ENCODE results near the gene TMEM218. TPM values are rescaled to one million over a fixed set of nuclear protein-coding genes. Genes with fewer than 3 reads are reported as not detected.

Gene TMEM218
- total RNA-seq, 2 donors from 2014 or later = 17.9 to 18.2 TPM

DNA sequence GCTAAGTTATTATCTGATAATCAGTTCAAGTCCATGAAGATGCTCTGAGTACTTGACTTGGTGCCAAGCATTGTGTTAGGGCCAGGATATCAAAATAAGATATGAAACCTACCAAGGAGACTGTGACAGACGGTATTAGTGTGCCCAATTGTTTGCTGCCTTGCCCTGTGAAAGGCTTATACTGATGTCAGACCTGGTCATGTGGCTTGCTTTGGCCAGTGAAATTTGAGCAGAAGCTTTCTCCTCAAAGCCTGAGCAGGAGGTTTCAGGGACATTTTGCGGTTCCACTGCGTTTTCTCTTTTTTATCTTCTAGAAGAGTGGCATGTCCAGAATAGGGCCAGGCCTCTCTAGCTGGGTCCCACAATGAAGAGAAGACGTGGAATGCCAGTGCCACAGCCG is 37.3 kb upstream of the TMEM218 start:
- peaks cover 1% of the 10 kb centered on the region for H3K9me3 Mint-ChIP-seq
- Histone ChIP-seq H3K4me1 (ENCODE audit: control insufficient read depth, insufficient read depth, low read length) (no peaks in the 10 kb centered on the region), H3K9me3 (ENCODE audit: control insufficient read depth, low read length) (no peaks in the 10 kb centered on the region), H3K27me3 (ENCODE audit: control insufficient read depth, insufficient read depth, low read length, poor library complexity, severe bottlenecking) (no peaks in the 10 kb centered on the region), H3K27ac (ENCODE audit: low read depth, low read length) (no peak overlapping the region), H3K36me3 (ENCODE audit: control insufficient read depth, insufficient read depth, low read length) (no peaks in the 10 kb centered on the region), H3K4me3 (ENCODE audit: low read length) (no peak overlapping the region), H3K9ac (ENCODE audit: extremely low read depth, low read length, poor library complexity, severe bottlenecking) (no peak overlapping the region)
- peaks cover 27% of the 10 kb centered on the region for H3K27me3 Mint-ChIP-seq (ENCODE audit: insufficient read depth)
- peak; percentile 47 for DNase-seq
- no peak for TF ChIP-seq CTCF (conservative IDR thresholded peaks at IDR 0.05)
- 90 to 97% methylated on average over 5 of the region's 5 CpGs for WGBS, 2 experiments (ENCODE audit: insufficient coverage in 1 of 2, insufficient read length in 1 of 2)
- H3K27ac Mint-ChIP-seq = no peak overlapping the region
- peaks cover 9% of the 10 kb centered on the region for H3K4me1 Mint-ChIP-seq
- H3K36me3 Mint-ChIP-seq (ENCODE audit: low read depth) = no peaks in the 10 kb centered on the region
- no peak overlapping the region for H3K4me3 Mint-ChIP-seq

GRCh38 chr11:125148011-125148410 is 36.6 kb upstream of the TMEM218 start:
- H3K4me1 ChIP-seq (ENCODE audit: control insufficient read depth, insufficient read depth, low read length) = no peaks in the 10 kb centered on the region
- Mint-ChIP-seq H3K4me1 (peaks cover 9% of the 10 kb centered on the region), H3K4me3 (no peak overlapping the region), H3K27me3 (ENCODE audit: insufficient read depth) (peaks cover 30% of the 10 kb centered on the region), H3K27ac (no peak overlapping the region), H3K36me3 (ENCODE audit: low read depth) (no peaks in the 10 kb centered on the region), H3K9me3 (peaks cover 1% of the 10 kb centered on the region)
- H3K9ac ChIP-seq (ENCODE audit: extremely low read depth, low read length, poor library complexity, severe bottlenecking) = no peak overlapping the region
- no peak overlapping the region for H3K27ac ChIP-seq (ENCODE audit: low read depth, low read length)
- H3K9me3 ChIP-seq (ENCODE audit: control insufficient read depth, low read length) = no peaks in the 10 kb centered on the region
- DNase-seq = no peak
- H3K4me3 ChIP-seq (ENCODE audit: low read length) = no peak overlapping the region
- no peaks in the 10 kb centered on the region for H3K36me3 ChIP-seq (ENCODE audit: control insufficient read depth, insufficient read depth, low read length)
- no peaks in the 10 kb centered on the region for H3K27me3 ChIP-seq (ENCODE audit: control insufficient read depth, insufficient read depth, low read length, poor library complexity, severe bottlenecking)
- TF ChIP-seq CTCF (conservative IDR thresholded peaks at IDR 0.05) = no peak

DNA sequence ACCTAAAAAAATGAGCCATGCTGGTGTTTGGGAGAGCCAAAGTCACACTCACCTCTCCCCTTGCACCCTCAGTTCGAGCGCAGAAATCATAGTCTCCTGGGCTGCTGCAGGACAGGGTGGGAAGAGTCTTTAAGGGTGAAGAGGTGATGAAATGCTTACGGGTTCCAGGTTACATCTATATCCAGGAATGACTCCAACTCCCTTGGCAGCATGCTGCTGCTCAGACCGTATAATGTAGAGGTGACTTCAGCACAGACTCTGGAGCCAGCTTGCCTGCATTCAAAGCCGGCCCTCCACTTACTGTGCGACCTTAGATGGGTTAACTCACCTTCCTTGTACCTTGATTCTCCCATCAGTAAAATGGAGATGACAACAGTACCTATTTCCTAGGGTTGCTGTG is 35.9 kb upstream of the TMEM218 start:
- no peak for TF ChIP-seq CTCF (conservative IDR thresholded peaks at IDR 0.05)
- H3K27ac ChIP-seq (ENCODE audit: low read depth, low read length) = no peak overlapping the region
- WGBS, 2 experiments (ENCODE audit: insufficient coverage in 1 of 2, insufficient read length in 1 of 2) = 77 to 96% methylated on average over 4 to 6 of the region's 6 CpGs
- H3K9me3 ChIP-seq (ENCODE audit: control insufficient read depth, low read length) = no peaks in the 10 kb centered on the region
- no peak overlapping the region for H3K9ac ChIP-seq (ENCODE audit: extremely low read depth, low read length, poor library complexity, severe bottlenecking)
- no peak for DNase-seq
- no peaks in the 10 kb centered on the region for H3K4me1 ChIP-seq (ENCODE audit: control insufficient read depth, insufficient read depth, low read length)
- H3K4me1 Mint-ChIP-seq = peaks cover 9% of the 10 kb centered on the region
- H3K27ac Mint-ChIP-seq = no peak overlapping the region
- H3K36me3 ChIP-seq (ENCODE audit: control insufficient read depth, insufficient read depth, low read length) = no peaks in the 10 kb centered on the region
- peaks cover 1% of the 10 kb centered on the region for H3K9me3 Mint-ChIP-seq
- H3K27me3 ChIP-seq (ENCODE audit: control insufficient read depth, insufficient read depth, low read length, poor library complexity, severe bottlenecking) = no peaks in the 10 kb centered on the region
- no peak overlapping the region for H3K4me3 ChIP-seq (ENCODE audit: low read length)
- H3K36me3 Mint-ChIP-seq (ENCODE audit: low read depth) = no peaks in the 10 kb centered on the region
- no peak overlapping the region for H3K4me3 Mint-ChIP-seq
- peaks cover 36% of the 10 kb centered on the region for H3K27me3 Mint-ChIP-seq (ENCODE audit: insufficient read depth)

Data from endodermal cell (in vitro differentiated cells).